HCEC 1CT (cell line): Measurements from ENCODE around the gene SULT1C4.
"Not testable (repeated sequence)": the region's sequence is repeated elsewhere in the genome, so short reads cannot be mapped to it uniquely, and the experiment has no call there.

Source experiments
- DNase-seq: peaks from one replicate; pipeline ENCODE4 v3.0.0-alpha.2; 2017

The SULT1C4 gene

DNA sequence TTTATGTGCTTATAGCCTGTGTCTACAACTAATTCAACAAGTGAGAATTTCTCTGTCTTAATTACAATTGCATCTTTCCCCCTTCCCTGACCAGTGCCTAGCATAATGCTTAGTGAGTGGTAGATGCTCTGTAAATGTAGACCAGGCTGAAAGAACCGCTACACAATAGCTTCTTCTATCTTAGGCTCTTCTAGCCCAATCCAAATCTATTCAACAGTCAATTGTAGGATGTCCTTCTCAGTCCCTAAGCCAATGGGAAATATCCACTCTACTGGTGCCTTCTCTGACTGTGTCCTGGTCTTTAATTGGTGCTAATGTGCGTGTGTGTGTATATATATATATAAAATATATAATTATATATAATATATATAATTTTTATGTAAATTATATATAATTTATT, 37.2 kb downstream of the SULT1C4 start:
- DNase-seq: no peak

- no peak for DNase-seq
These were observed 39.5 kb downstream of the SULT1C4 start for GRCh38 chr2:108417254-108417653.

DNA sequence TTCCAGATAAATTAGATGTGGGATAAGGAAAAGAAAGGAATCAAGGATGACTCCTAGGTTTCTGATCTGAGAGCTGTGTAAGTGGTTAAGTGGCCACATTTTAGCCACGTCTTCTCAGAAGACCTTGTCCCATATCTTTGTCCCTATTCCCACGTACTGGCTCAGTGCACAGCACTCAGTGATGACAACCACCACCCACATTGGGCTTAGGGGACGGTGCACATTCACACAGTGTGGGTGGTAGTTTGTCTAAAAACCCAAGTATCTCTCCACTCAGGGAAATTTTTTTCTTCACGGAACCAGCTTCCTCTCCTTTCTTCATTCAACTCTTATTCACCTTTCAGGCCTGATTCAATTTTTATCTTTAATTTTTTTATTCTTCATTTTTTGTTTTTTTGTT, 40.7 kb downstream of the SULT1C4 start:
- no peak for DNase-seq

DNA sequence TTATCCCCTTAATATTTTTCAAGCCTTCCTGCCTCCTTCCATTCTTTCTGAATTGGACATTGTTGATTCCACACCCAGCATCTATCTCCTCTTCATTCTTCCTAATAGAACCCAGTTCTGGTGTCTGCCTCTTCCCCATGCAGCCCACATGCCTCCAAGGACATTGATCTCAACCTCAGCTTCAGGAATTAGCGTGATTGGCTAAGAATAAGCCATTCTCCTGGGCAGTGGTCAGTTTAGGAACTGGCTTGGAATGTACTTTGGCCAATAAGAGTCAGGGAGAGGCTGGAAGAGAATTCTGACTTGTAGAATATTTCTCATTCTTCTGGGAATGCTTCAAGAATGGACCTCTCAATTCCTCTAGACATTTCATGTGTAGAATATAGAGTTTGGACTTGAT, 45.3 kb downstream of the SULT1C4 start:
- no peak for DNase-seq

DNA sequence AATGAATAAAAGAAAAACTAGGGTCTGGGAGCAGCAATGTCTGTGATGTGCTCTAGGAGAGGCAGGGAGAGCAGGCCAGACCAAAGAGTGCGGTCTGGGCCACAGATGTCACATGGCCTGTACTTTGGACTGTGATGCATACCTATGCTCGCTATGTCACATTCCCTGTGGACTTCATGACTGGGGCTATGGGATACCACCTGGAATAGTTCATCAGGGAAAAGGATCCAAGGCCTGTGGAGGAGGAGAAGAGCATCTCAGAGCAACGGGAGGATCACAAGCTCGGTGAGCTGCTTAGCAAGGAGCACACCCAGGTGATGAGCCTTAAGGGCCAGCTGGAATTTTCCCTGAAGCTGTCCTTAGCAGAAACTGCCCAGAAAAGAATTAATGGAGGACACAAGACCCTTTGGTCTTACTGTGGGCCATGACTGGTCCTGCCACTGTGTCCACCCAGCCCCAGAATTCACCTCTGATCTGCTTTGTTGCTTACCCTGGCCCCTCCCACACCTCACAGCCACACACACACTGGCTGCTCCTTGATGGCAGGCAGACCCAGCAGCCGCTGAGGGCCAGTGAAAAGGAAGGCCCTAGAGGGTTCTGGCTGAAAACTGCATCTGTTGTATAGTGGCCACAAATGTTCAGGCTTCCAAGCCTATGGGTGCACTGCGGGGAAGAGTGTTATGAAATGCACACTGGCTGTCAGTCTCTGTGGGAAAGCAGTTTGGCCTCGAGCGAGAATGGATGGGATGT, 45.9 kb downstream of the SULT1C4 start:
- DNase-seq: no peak

- DNase-seq: no peak
These were observed 50.7 kb downstream of the SULT1C4 start for GRCh38 chr2:108428286-108429009.

GRCh38 chr2:108435578-108435977, 57.8 kb downstream of the SULT1C4 start:
- DNase-seq: not testable (repeated sequence)

GRCh38 chr2:108436976-108437375, 59.2 kb downstream of the SULT1C4 start:
- no peak for DNase-seq
